Mesothelial cell of epicardium (in vitro differentiated cells): ENCODE results near the gene DPYSL4. TPM values are rescaled to one million over a fixed set of nuclear protein-coding genes. Genes with fewer than 3 reads are reported as not detected.

ENCODE experiments used
- DNase-seq, 2 experiments: peaks; one replicate each; pipeline ENCODE4 v3.0.0; 2021; ENCODE audit warnings: low spot score in 2 of 2; ENCODE audit not compliant: unreplicated experiment in 2 of 2
- H3K27ac Mint-ChIP-seq: 2 replicates; pipeline ENCODE4 v1.8.0; 2021; ENCODE audit warnings: mixed read lengths
- H3K27me3 Mint-ChIP-seq: 2 replicates; pipeline ENCODE4 v1.8.0; 2021; ENCODE audit warnings: low read depth, mixed read lengths
- H3K36me3 Mint-ChIP-seq: 2 replicates; pipeline ENCODE4 v1.8.0; 2021; ENCODE audit warnings: mixed read lengths
- H3K4me1 Mint-ChIP-seq: 2 replicates; pipeline ENCODE4 v1.8.0; 2021; ENCODE audit warnings: mixed read lengths
- H3K4me3 Mint-ChIP-seq: 2 replicates; pipeline ENCODE4 v1.8.0; 2021; ENCODE audit warnings: mild to moderate bottlenecking, moderate library complexity, mixed read lengths
- H3K9me3 Mint-ChIP-seq: 2 replicates; pipeline ENCODE4 v1.8.0; 2021; ENCODE audit warnings: mixed read lengths
- total RNA-seq: library from RNA; stranded (reverse); gene quantifications from 3 replicates; pipeline ENCODE4 v1.2.1, GENCODE V29; 2021
- TF ChIP-seq, protein P1 (sequence below): fragments of 200-600 bp; sonication (generic); IDR thresholded peaks from one replicate; pipeline ENCODE4 v1.5.0; 2021; ENCODE audit warnings: antibody characterized with exemption; ENCODE audit not compliant: unreplicated experiment

DPYSL4 gene
- total RNA-seq, 1 donor from 2014 or later, result 18.6 TPM

DNA sequence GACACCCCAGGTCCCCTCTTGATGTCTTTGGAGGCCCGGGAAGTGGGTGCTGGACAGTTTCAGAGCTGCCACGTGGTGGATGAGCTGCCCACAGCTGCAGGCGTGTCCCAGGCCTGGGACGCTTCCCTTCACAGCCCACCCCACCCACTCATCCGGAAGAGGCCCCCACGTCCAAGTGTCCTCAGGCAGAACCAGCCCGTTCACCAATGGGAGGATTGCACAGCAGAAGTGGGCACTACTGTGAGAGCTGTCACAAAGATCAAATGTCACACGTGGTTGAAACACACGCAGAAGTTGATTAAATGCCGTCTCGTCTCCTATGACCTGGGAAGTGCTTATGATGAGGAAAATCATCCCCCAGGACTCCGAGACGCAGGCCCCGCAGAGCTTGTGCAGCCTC is 68.1 kb downstream of the DPYSL4 start:
- DNase-seq, result no peak
- Mint-ChIP-seq H3K27ac (no peak overlapping the region), H3K4me1 (no peaks in the 10 kb centered on the region), H3K9me3 (no peaks in the 10 kb centered on the region), H3K36me3 (no peaks in the 10 kb centered on the region), H3K27me3 (peaks cover 31% of the 10 kb centered on the region), H3K4me3 (no peak overlapping the region)
- TF ChIP-seq, protein P1, sequence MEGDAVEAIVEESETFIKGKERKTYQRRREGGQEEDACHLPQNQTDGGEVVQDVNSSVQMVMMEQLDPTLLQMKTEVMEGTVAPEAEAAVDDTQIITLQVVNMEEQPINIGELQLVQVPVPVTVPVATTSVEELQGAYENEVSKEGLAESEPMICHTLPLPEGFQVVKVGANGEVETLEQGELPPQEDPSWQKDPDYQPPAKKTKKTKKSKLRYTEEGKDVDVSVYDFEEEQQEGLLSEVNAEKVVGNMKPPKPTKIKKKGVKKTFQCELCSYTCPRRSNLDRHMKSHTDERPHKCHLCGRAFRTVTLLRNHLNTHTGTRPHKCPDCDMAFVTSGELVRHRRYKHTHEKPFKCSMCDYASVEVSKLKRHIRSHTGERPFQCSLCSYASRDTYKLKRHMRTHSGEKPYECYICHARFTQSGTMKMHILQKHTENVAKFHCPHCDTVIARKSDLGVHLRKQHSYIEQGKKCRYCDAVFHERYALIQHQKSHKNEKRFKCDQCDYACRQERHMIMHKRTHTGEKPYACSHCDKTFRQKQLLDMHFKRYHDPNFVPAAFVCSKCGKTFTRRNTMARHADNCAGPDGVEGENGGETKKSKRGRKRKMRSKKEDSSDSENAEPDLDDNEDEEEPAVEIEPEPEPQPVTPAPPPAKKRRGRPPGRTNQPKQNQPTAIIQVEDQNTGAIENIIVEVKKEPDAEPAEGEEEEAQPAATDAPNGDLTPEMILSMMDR, result no peak

Other genes starting within 250 kb of the DPYSL4 start
- gene BNIP3, start 205.0 kb upstream of the DPYSL4 start, total RNA-seq, result 50.8 to 57.2 TPM (median 53.0 TPM) in 3 replicates
- gene JAKMIP3, start 121.0 kb upstream of the DPYSL4 start, total RNA-seq, result 1.2 to 1.4 TPM (median 1.3 TPM) in 3 replicates
- gene STK32C, start 121.0 kb downstream of the DPYSL4 start, total RNA-seq, result 8.0 to 9.9 TPM (median 8.4 TPM) in 3 replicates
- 15.2 to 17.0 TPM (median 16.1 TPM) in 3 replicates for gene LRRC27, start 145.2 kb downstream of the DPYSL4 start, total RNA-seq
- 23.9 to 24.7 TPM (median 24.2 TPM) in 3 replicates for gene PWWP2B, start 210.3 kb downstream of the DPYSL4 start, total RNA-seq